ENCODE data around the gene ANAPC4. TPM values are rescaled to one million over a fixed set of nuclear protein-coding genes. Genes with fewer than 3 reads are reported as not detected.
A peak's percentile ranks its signal among the peaks of the same experiment; 100 is the strongest.

ANAPC4 gene
- total and polyA plus RNA-seq, 2 of the 4 experiments (the other 2 are of a cell fraction) = 12.4 to 18.3 TPM

DNA sequence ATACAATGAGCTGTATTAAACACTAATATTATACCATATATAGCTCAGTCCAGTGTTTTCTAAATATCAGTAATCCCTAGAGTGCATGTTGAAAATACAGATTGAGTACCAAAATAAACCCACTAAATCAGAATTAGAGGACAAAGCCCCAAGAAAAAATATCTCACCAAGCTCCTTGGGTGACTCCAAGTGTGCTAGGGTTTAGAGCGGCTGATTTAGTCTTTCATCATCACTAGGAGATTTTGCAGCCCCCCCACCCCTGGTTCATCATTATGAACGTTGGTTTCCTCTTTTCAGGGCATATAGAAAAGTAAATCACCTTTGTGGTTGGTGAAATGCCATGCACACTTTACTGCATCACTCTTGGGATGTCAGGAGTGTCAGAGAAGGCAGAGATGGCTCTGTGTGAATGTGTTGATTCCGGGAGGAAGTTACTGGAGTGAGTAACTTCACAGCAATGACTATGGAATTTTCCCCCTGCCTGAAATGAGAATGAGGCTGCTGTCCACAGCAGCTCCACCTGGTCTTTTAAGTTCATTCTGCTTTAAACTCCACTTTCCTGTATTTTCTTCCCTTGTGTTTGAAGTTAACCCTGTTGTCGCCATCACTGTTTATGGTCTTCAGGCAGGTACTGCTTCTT lies 25.2 kb upstream of the ANAPC4 start:
- no peak overlapping the region for H3K9ac ChIP-seq (ENCODE audit: low read depth, low read length)
- ChIA-PET POLR2A (ENCODE audit: unreplicated experiment) (no interaction called here), CTCF (interaction anchor here (0.7 to 2.8 kb wide), 3 partner anchors 10 to 72 kb away, joined by 3 to 8 read pairs (median 3); partner anchors contain the start of gene ZCCHC4)
- peak overlapping the region; percentile 60 for H2AK9ac ChIP-seq (replicated peaks; ENCODE audit: low read depth, low read length, poor library complexity)
- no TSS peak for BruUV-seq (replicated peaks)
- in situ Hi-C loops (cut with MboI; ENCODE audit: low sequenced_read_pairs) (loop anchor here (25.0 kb wide), 1 partner anchor 365 kb away; no protein-coding TSS in a partner anchor), dilution Hi-C loops (cut with HindIII; ENCODE audit: low sequenced_read_pairs, unreplicated experiment) (no loop called here), intact Hi-C loops (cut with micrococcal nuclease) (no loop called here)
- H3K56ac ChIP-seq (ENCODE audit: extremely low read depth, insufficient read depth, low read length) = no peak overlapping the region
- WGBS, 2 experiments (ENCODE audit: extremely low coverage in 2 of 2, insufficient read length in 1 of 2) = 100% methylated on average over 1 of the region's 4 CpGs; no CpG with 5 or more reads in 1 of the 2 experiments
- H3K4me2 ChIP-seq (ENCODE audit: low read depth, low read length) = no peak overlapping the region
- no peaks in the 10 kb centered on the region for H3K9me1 ChIP-seq (ENCODE audit: insufficient read depth, low read length)
- H3K4me1 ChIP-seq (ENCODE audit: control insufficient read depth, insufficient read depth, low read length) = peaks cover 4% of the 10 kb centered on the region; the same call in 1 of the 2 replicates
- 0 out of 2 replicates have a peak, but pooled peaks have one; percentile 4 for TF ChIP-seq FOS (IDR thresholded peaks at IDR 0.05; ENCODE audit: low read depth, low read length)
- TF ChIP-seq CEBPB (IDR thresholded peaks at IDR 0.05; ENCODE audit: low read depth, low read length) = 0 out of 2 replicates have a peak, but pooled peaks have one; percentile 1
- TF ChIP-seq POLR2A (IDR thresholded peaks at IDR 0.05; ENCODE audit: low read depth, low read length) = no peak
- H3K36me3 ChIP-seq (ENCODE audit: control insufficient read depth, insufficient read depth, low read length) = 0 out of 2 replicates have a peak, but pooled peaks cover 2% of the 10 kb centered on the region
- no peak overlapping the region for H4K91ac ChIP-seq (ENCODE audit: insufficient read depth, low read depth, low read length)
- no peak overlapping the region for H2BK20ac ChIP-seq (ENCODE audit: low read depth, low read length)
- ATAC-seq (ENCODE audit: low read depth) (peak; percentile 97), DNase-seq (peak; percentile 72)
- no peaks in the 10 kb centered on the region for H3K9me3 ChIP-seq (ENCODE audit: control insufficient read depth, insufficient read depth, low read length)
- no peak overlapping the region for H3K18ac ChIP-seq (ENCODE audit: low read depth, low read length)
- no peak overlapping the region for H3K27ac ChIP-seq (ENCODE audit: insufficient read depth, low read length)
- peaks cover 0 to 2% of the 10 kb centered on the region in 2 experiments; a peak in 2 of 4 replicates for H3K79me1 ChIP-seq (ENCODE audit: low read depth in 1 of 2, low read length in 2 of 2)
- no peaks in the 10 kb centered on the region for H3K27me3 ChIP-seq (ENCODE audit: control insufficient read depth, insufficient read depth, low read length)
- H3K23ac ChIP-seq (ENCODE audit: low read depth, low read length) = no peak overlapping the region
- peak overlapping the region; percentile 44; the same call in 1 of the 2 replicates for H2BK120ac ChIP-seq (ENCODE audit: low read depth, low read length)
- no peak overlapping the region for H4K5ac ChIP-seq (ENCODE audit: low read depth, low read length)
- peak overlapping the region; percentile 25; the same call in 1 of the 2 replicates for H3K4ac ChIP-seq (ENCODE audit: low read depth, low read length)
- H2AFZ ChIP-seq (replicated peaks; ENCODE audit: low read length, poor library complexity) = peak overlapping the region; percentile 56
- H2BK15ac ChIP-seq (ENCODE audit: low read depth, low read length) = no peak overlapping the region
- no peak overlapping the region for H4K8ac ChIP-seq (ENCODE audit: low read depth in 2 of 2, low read length in 2 of 2)
- 0 out of 2 replicates have a peak overlapping the region, but pooled peaks have one; percentile 85 for H3K14ac ChIP-seq (replicated peaks; ENCODE audit: low read depth, low read length)
- H2AK5ac ChIP-seq (ENCODE audit: low read depth, low read length) = peak overlapping the region; percentile 62; the same call in 1 of the 2 replicates
- H4K20me1 ChIP-seq (ENCODE audit: insufficient read depth, low read length) = no peaks in the 10 kb centered on the region
- H3K4me3 ChIP-seq (ENCODE audit: insufficient read depth, low read depth, low read length) = no peak overlapping the region
- peak overlapping the region; percentile 61 for H2BK5ac ChIP-seq (ENCODE audit: low read depth, low read length, poor library complexity, severe bottlenecking)
